Subcutaneous adipose tissue (tissue), 4 donors: ENCODE measurements around the gene CFAP45. TPM values are rescaled to one million over a fixed set of nuclear protein-coding genes. Genes with fewer than 3 reads are reported as not detected.

Source experiments
- CTCF ChIP-seq: fragments of 450-650 bp; IDR thresholded peaks from one replicate; pipeline ENCODE4 v1.5.1; 2016; ENCODE audit warnings: low read depth, mild to moderate bottlenecking, control low read depth, antibody characterized with exemption, moderate library complexity
- total RNA-seq, 4 donors: library from RNA; depleted of rRNA; stranded (reverse); fragments of >200 nt; gene quantifications; one replicate each; pipeline ENCODE4 v1.1.0, GENCODE V29; 2016

CFAP45 gene
- total RNA-seq, 4 donors from 2014 or later, result 0.85 to 1.3 TPM; not detected in 2

- no peak for TF ChIP-seq CTCF
Observed at GRCh38 chr1:159882527-159882862, 17.5 kb downstream of the CFAP45 start.

GRCh38 chr1:159881622-159882526, 18.1 kb downstream of the CFAP45 start:
- TF ChIP-seq CTCF, result no peak

- no peak for TF ChIP-seq CTCF
Observed at GRCh38 chr1:159880430-159880829, 19.5 kb downstream of the CFAP45 start.

GRCh38 chr1:159879977-159880376, 20.0 kb downstream of the CFAP45 start:
- no peak for TF ChIP-seq CTCF

GRCh38 chr1:159879136-159879535, 20.8 kb downstream of the CFAP45 start:
- no peak for TF ChIP-seq CTCF

GRCh38 chr1:159877695-159878444, 22.1 kb downstream of the CFAP45 start:
- TF ChIP-seq CTCF, result no peak

- TF ChIP-seq CTCF, result no peak
Observed at GRCh38 chr1:159873530-159874143, 26.3 kb downstream of the CFAP45 start.
